ENCODE results near the gene MKX.

MKX gene

GRCh38 chr10:27748601-27749000 is 3.0 kb upstream of the MKX start:
- H3K4me3 ChIP-seq (ENCODE audit: low read depth, low read length): no peak overlapping the region
- in situ Hi-C loops (cut with HindIII; ENCODE audit: low sequenced_read_pairs): no loop called here
- no peak for TF ChIP-seq CTCF (IDR thresholded peaks at IDR 0.05; ENCODE audit: low read depth, low read length, missing control alignments)
- no peak for DNase-seq (ENCODE audit: low read depth)

- H3K4me3 ChIP-seq (ENCODE audit: low read depth, low read length): no peak overlapping the region
- DNase-seq (ENCODE audit: low read depth): no peak
- TF ChIP-seq CTCF (IDR thresholded peaks at IDR 0.05; ENCODE audit: low read depth, low read length, missing control alignments): no peak
- in situ Hi-C loops (cut with HindIII; ENCODE audit: low sequenced_read_pairs): no loop called here
Measured at GRCh38 chr10:27747096-27747451, 1.5 kb upstream of the MKX start.

- peak overlapping the region; percentile 45 for H3K4me3 ChIP-seq (ENCODE audit: low read depth, low read length)
- no peak for TF ChIP-seq CTCF (IDR thresholded peaks at IDR 0.05; ENCODE audit: low read depth, low read length, missing control alignments)
- no peak for DNase-seq (ENCODE audit: low read depth)
- in situ Hi-C loops (cut with HindIII; ENCODE audit: low sequenced_read_pairs): no loop called here
Measured at GRCh38 chr10:27746397-27747095, 927 bp upstream of the MKX start.

GRCh38 chr10:27744802-27745731 is 552 bp downstream of the MKX start:
- peak overlapping the region; percentile 45 for H3K4me3 ChIP-seq (ENCODE audit: low read depth, low read length)
- no peak for DNase-seq (ENCODE audit: low read depth)
- in situ Hi-C loops (cut with HindIII; ENCODE audit: low sequenced_read_pairs): no loop called here
- no peak for TF ChIP-seq CTCF (IDR thresholded peaks at IDR 0.05; ENCODE audit: low read depth, low read length, missing control alignments)

- in situ Hi-C loops (cut with HindIII; ENCODE audit: low sequenced_read_pairs): no loop called here
- no peak for TF ChIP-seq CTCF (IDR thresholded peaks at IDR 0.05; ENCODE audit: low read depth, low read length, missing control alignments)
- H3K4me3 ChIP-seq (ENCODE audit: low read depth, low read length): peak overlapping the region; percentile 45
- no peak for DNase-seq (ENCODE audit: low read depth)
Measured at GRCh38 chr10:27743877-27744801, 1.5 kb downstream of the MKX start.
